ENCODE data around the gene KCNMA1.

- peak; percentile 5 to 58 (median 44) for TF ChIP-seq POLR2AphosphoS5 (IDR thresholded peaks at IDR 0.05)
- TF ChIP-seq CTCF (IDR thresholded peaks at IDR 0.05): no peak
Observed at GRCh38 chr10:77104459-77104980, 533.1 kb downstream of the KCNMA1 start.
